Lower leg skin (tissue), 3 donors: Measurements from ENCODE around the gene ZNF154.

ENCODE experiments used
- CTCF ChIP-seq, 3 donors: fragments of 450-650 bp; IDR thresholded peaks; one replicate each; pipeline ENCODE4 v1.5.1; 2016; ENCODE audit warnings: antibody characterized with exemption in 3 of 3, mild to moderate bottlenecking in 3 of 3, moderate library complexity in 2 of 3
- POLR2A ChIP-seq, 2 donors: fragments of 450-650 bp; IDR thresholded peaks; one replicate each; pipeline ENCODE4 v1.6.1; 2016 to 2017; ENCODE audit warnings: antibody characterized with exemption in 2 of 2, mild to moderate bottlenecking in 1 of 2, moderate library complexity in 1 of 2

GRCh38 chr19:57648331-57649003 lies 60.5 kb downstream of the ZNF154 start:
- TF ChIP-seq CTCF (IDR thresholded peaks at IDR 0.05) (no peak), POLR2A (IDR thresholded peaks at IDR 0.05) (no peak)
